Measurements from ENCODE around the gene SYF2.

Gene SYF2

GRCh38 chr1:25217015-25217414 is 15.3 kb downstream of the SYF2 start:
- no peak for DNase-seq (ENCODE audit: low read depth)
- no peak overlapping the region for H3K4me3 ChIP-seq (ENCODE audit: low read depth, low read length)
- no peak for TF ChIP-seq CTCF (IDR thresholded peaks at IDR 0.05; ENCODE audit: insufficient read depth, low read depth, low read length, missing control alignments)

GRCh38 chr1:25216123-25216522 is 16.2 kb downstream of the SYF2 start:
- no peak overlapping the region for H3K4me3 ChIP-seq (ENCODE audit: low read depth, low read length)
- peak; percentile 41 for DNase-seq (ENCODE audit: low read depth)
- no peak for TF ChIP-seq CTCF (IDR thresholded peaks at IDR 0.05; ENCODE audit: insufficient read depth, low read depth, low read length, missing control alignments)

- TF ChIP-seq CTCF (IDR thresholded peaks at IDR 0.05; ENCODE audit: insufficient read depth, low read depth, low read length, missing control alignments) = no peak
- no peak overlapping the region for H3K4me3 ChIP-seq (ENCODE audit: low read depth, low read length)
- no peak for DNase-seq (ENCODE audit: low read depth)
Measured at GRCh38 chr1:25212725-25213124, 19.6 kb downstream of the SYF2 start.

GRCh38 chr1:25210728-25211127 is 21.6 kb downstream of the SYF2 start:
- no peak for DNase-seq (ENCODE audit: low read depth)
- TF ChIP-seq CTCF (IDR thresholded peaks at IDR 0.05; ENCODE audit: insufficient read depth, low read depth, low read length, missing control alignments) = no peak
- no peak overlapping the region for H3K4me3 ChIP-seq (ENCODE audit: low read depth, low read length)

GRCh38 chr1:25209516-25209915 is 22.8 kb downstream of the SYF2 start:
- DNase-seq (ENCODE audit: low read depth) = no peak
- H3K4me3 ChIP-seq (ENCODE audit: low read depth, low read length) = no peak overlapping the region
- TF ChIP-seq CTCF (IDR thresholded peaks at IDR 0.05; ENCODE audit: insufficient read depth, low read depth, low read length, missing control alignments) = no peak

- DNase-seq (ENCODE audit: low read depth) = no peak
- H3K4me3 ChIP-seq (ENCODE audit: low read depth, low read length) = no peak overlapping the region
- TF ChIP-seq CTCF (IDR thresholded peaks at IDR 0.05; ENCODE audit: insufficient read depth, low read depth, low read length, missing control alignments) = no peak
Measured at GRCh38 chr1:25208561-25209222, 23.6 kb downstream of the SYF2 start.

GRCh38 chr1:25208092-25208491 is 24.2 kb downstream of the SYF2 start:
- TF ChIP-seq CTCF (IDR thresholded peaks at IDR 0.05; ENCODE audit: insufficient read depth, low read depth, low read length, missing control alignments) = no peak
- no peak overlapping the region for H3K4me3 ChIP-seq (ENCODE audit: low read depth, low read length)
- DNase-seq (ENCODE audit: low read depth) = no peak
